Measurements from ENCODE around the gene MASP1. TPM values are rescaled to one million over a fixed set of nuclear protein-coding genes. Genes with fewer than 3 reads are reported as not detected.

The MASP1 gene
- total and polyA plus RNA-seq, 2 experiments from 2014 or later, result 1.6 to 3.0 TPM

- TF ChIP-seq CTCF (conservative IDR thresholded peaks at IDR 0.05; ENCODE audit: low read depth in 2 of 2) (no peak), ZNF114 (CRISPR knock-in tag; IDR thresholded peaks at IDR 0.05) (no peak), EZH2phosphoT487 (IDR thresholded peaks at IDR 0.05; ENCODE audit: unreplicated experiment) (no peak), STAT1 (IDR thresholded peaks at IDR 0.05; ENCODE audit: unreplicated experiment) (no peak)
- TF ChIP-seq, protein P1, sequence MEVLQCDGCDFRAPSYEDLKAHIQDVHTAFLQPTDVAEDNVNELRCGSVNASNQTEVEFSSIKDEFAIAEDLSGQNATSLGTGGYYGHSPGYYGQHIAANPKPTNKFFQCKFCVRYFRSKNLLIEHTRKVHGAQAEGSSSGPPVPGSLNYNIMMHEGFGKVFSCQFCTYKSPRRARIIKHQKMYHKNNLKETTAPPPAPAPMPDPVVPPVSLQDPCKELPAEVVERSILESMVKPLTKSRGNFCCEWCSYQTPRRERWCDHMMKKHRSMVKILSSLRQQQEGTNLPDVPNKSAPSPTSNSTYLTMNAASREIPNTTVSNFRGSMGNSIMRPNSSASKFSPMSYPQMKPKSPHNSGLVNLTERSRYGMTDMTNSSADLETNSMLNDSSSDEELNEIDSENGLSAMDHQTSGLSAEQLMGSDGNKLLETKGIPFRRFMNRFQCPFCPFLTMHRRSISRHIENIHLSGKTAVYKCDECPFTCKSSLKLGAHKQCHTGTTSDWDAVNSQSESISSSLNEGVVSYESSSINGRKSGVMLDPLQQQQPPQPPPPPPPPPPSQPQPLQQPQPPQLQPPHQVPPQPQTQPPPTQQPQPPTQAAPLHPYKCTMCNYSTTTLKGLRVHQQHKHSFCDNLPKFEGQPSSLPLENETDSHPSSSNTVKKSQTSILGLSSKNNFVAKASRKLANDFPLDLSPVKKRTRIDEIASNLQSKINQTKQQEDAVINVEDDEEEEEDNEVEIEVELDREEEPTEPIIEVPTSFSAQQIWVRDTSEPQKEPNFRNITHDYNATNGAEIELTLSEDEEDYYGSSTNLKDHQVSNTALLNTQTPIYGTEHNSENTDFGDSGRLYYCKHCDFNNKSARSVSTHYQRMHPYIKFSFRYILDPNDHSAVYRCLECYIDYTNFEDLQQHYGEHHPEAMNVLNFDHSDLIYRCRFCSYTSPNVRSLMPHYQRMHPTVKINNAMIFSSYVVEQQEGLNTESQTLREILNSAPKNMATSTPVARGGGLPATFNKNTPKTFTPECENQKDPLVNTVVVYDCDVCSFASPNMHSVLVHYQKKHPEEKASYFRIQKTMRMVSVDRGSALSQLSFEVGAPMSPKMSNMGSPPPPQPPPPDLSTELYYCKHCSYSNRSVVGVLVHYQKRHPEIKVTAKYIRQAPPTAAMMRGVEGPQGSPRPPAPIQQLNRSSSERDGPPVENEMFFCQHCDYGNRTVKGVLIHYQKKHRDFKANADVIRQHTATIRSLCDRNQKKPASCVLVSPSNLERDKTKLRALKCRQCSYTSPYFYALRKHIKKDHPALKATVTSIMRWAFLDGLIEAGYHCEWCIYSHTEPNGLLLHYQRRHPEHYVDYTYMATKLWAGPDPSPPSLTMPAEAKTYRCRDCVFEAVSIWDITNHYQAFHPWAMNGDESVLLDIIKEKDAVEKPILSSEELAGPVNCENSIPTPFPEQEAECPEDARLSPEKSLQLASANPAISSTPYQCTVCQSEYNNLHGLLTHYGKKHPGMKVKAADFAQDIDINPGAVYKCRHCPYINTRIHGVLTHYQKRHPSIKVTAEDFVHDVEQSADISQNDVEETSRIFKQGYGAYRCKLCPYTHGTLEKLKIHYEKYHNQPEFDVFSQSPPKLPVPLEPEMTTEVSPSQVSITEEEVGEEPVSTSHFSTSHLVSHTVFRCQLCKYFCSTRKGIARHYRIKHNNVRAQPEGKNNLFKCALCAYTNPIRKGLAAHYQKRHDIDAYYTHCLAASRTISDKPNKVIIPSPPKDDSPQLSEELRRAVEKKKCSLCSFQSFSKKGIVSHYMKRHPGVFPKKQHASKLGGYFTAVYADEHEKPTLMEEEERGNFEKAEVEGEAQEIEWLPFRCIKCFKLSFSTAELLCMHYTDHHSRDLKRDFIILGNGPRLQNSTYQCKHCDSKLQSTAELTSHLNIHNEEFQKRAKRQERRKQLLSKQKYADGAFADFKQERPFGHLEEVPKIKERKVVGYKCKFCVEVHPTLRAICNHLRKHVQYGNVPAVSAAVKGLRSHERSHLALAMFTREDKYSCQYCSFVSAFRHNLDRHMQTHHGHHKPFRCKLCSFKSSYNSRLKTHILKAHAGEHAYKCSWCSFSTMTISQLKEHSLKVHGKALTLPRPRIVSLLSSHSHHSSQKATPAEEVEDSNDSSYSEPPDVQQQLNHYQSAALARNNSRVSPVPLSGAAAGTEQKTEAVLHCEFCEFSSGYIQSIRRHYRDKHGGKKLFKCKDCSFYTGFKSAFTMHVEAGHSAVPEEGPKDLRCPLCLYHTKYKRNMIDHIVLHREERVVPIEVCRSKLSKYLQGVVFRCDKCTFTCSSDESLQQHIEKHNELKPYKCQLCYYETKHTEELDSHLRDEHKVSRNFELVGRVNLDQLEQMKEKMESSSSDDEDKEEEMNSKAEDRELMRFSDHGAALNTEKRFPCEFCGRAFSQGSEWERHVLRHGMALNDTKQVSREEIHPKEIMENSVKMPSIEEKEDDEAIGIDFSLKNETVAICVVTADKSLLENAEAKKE (CRISPR knock-in tag; IDR thresholded peaks at IDR 0.05), result no peak
These were observed 67.7 kb downstream of the MASP1 start (continued) for GRCh38 chr3:187223799-187224198.

DNA sequence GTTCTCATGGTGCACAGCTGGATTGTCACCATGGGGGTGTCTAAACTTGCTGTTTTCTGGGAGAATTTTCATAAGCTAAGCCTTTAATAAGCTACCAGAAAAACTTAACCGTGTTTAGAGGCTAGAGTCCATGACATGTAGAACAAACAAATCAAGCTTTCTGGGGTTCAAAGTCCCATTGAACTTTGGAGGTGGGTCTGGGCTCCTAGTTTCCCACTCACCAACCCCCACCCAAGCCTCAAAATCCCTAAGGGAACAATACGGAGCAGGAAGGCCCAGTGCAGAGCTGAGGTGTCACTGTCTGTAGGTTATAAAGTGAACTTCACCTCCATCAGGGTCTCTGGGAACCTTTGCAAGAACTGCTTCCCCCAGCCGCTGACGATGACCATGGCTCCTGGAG, 68.7 kb downstream of the MASP1 start:
- peaks cover 9% of the 10 kb centered on the region for H3K27me3 Mint-ChIP-seq (ENCODE audit: insufficient read depth, low read depth, poor library complexity)
- no peaks in the 10 kb centered on the region for H3K36me3 Mint-ChIP-seq (ENCODE audit: low read depth)
- H3K4me3 Mint-ChIP-seq, result no peak overlapping the region
- Histone ChIP-seq H3K27ac (ENCODE audit: low read depth) (no peak overlapping the region), H3K79me2 (replicated peaks; ENCODE audit: insufficient read depth) (no peaks in the 10 kb centered on the region), H4K20me1 (replicated peaks; ENCODE audit: insufficient read depth) (no peaks in the 10 kb centered on the region), H3K4me1 (ENCODE audit: insufficient read depth) (0 out of 2 replicates have a peak, but pooled peaks cover 9% of the 10 kb centered on the region), H3K27me3 (ENCODE audit: insufficient read depth) (no peaks in the 10 kb centered on the region), H3K9me2 (ENCODE audit: insufficient read depth) (0 out of 2 replicates have a peak, but pooled peaks cover 4% of the 10 kb centered on the region), H3K4me3 (no peak overlapping the region), H3K36me3 (ENCODE audit: insufficient read depth) (no peaks in the 10 kb centered on the region; the same call in 1 of the 2 replicates), H3K4me2 (no peak overlapping the region), H2AFZ (no peak overlapping the region), H3F3A (replicated peaks; ENCODE audit: low read depth) (no peaks in the 10 kb centered on the region)
- ATAC-seq (no peak), DNase-seq (ENCODE audit: low spot score) (no peak)
- no peak for TF ChIP-seq EZH2 (IDR thresholded peaks at IDR 0.05; ENCODE audit: low read depth, unreplicated experiment)
- TF ChIP-seq STAT1 (IDR thresholded peaks at IDR 0.05; ENCODE audit: unreplicated experiment), result no peak
- no peak for TF ChIP-seq EZH2phosphoT487 (IDR thresholded peaks at IDR 0.05; ENCODE audit: unreplicated experiment)
- TF ChIP-seq ETS1 (IDR thresholded peaks at IDR 0.05), result no peak
- H3K27ac Mint-ChIP-seq, result no peak overlapping the region
- H3K9me3 Mint-ChIP-seq, result peaks cover 2% of the 10 kb centered on the region; the same call in 2 of the 3 replicates
- peaks cover 7% of the 10 kb centered on the region; the same call in 2 of the 3 replicates for H3K4me1 Mint-ChIP-seq
